ENCODE data around the gene IFNK.
A peak's percentile ranks its signal among the peaks of the same experiment; 100 is the strongest.

Gene IFNK

GRCh38 chr9:27573634-27574590, 49.8 kb downstream of the IFNK start:
- peak; percentile 94 for DNase-seq
